Fibroblast of the aortic adventitia (primary cell): ENCODE measurements around the gene PPM1D. TPM values are rescaled to one million over a fixed set of nuclear protein-coding genes. Genes with fewer than 3 reads are reported as not detected.
"Not testable (repeated sequence)": the region's sequence is repeated elsewhere in the genome, so short reads cannot be mapped to it uniquely, and the experiment has no call there.

ENCODE experiments used
- DNase-seq: peaks from one replicate; pipeline ENCODE4 v3.0.0-alpha.2; 2010; ENCODE audit warnings: low read depth
- H3K4me3 ChIP-seq: 2 replicates; pipeline ENCODE4 v1.5.1; 2011; ENCODE audit warnings: low read depth, mild to moderate bottlenecking, control low read depth, low read length, moderate library complexity
- total RNA-seq: library from RNA; depleted of rRNA; stranded (reverse); fragments of >200 nt; gene quantifications from 2 replicates; pipeline ENCODE4 v1.2.3, GENCODE V29; 2012; ENCODE audit warnings: low replicate concordance
- TF ChIP-seq, protein P1 (sequence below): IDR thresholded peaks from 2 replicates; pipeline ENCODE4 v1.5.1; 2011; ENCODE audit warnings: mild to moderate bottlenecking, low read length, control low read depth, inconsistent platforms; ENCODE audit not compliant: insufficient read depth

Gene PPM1D
- total RNA-seq, 1 donor = 8.7 TPM

DNA sequence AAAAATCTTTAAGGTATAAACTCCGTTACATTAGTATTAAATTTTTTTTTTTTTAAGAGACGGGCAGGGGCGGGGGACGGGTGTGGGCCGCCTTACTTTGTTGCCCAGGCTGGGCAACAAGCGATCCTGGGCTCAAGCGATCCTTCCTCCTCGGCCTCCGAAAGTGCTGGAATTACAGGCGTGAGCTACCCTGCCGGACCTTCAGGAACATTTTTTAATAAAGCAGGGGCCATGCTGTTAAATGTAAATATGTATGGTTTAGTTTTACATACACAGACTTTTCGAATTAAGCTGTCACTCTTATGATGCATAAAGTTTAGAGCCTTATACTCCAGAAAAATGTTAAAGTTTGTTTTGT lies 2.4 kb downstream of the PPM1D start:
- H3K4me3 ChIP-seq = peak overlapping the region; percentile 100
- TF ChIP-seq, protein P1, sequence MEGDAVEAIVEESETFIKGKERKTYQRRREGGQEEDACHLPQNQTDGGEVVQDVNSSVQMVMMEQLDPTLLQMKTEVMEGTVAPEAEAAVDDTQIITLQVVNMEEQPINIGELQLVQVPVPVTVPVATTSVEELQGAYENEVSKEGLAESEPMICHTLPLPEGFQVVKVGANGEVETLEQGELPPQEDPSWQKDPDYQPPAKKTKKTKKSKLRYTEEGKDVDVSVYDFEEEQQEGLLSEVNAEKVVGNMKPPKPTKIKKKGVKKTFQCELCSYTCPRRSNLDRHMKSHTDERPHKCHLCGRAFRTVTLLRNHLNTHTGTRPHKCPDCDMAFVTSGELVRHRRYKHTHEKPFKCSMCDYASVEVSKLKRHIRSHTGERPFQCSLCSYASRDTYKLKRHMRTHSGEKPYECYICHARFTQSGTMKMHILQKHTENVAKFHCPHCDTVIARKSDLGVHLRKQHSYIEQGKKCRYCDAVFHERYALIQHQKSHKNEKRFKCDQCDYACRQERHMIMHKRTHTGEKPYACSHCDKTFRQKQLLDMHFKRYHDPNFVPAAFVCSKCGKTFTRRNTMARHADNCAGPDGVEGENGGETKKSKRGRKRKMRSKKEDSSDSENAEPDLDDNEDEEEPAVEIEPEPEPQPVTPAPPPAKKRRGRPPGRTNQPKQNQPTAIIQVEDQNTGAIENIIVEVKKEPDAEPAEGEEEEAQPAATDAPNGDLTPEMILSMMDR = no peak
- no peak for DNase-seq

DNA sequence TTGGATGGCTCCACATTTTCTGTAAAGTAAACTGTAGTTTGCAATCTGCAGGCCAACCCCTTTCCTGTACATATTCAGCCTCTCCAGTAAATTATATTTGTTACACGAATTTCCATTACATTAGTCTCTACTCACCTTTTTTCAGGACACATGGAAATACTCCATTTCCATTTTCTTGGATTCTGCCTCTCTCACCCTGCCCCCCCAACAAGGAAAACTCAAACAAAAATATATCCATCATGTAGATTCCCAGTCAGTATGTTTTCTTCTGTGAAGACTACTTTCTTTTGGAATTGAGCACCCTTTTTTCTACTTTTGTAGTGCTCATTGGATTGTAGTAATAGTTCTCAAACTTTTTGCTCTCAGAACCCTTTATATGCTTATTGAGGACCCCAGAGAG lies 2.9 kb downstream of the PPM1D start:
- H3K4me3 ChIP-seq = peak overlapping the region; percentile 100
- TF ChIP-seq, protein P1 = no peak
- no peak for DNase-seq

DNA sequence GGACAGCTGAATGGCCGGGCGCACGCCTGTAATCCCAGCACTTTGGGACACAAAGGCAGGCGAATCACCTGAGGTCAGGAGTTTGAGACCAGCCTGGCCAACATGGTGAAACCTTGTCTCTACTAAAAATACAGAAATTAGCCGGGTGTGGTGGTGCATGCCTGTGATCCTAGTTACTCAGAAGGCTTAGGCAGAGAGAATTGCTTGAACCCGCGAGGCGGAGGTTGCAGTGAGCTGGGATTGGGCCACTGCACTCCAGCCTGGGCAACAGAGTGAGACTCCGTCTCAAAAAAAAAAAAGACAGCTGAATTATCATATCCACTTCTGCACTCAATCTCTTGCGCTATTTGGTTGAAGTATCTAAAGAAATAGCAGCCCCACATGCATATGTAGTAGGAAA lies 3.5 kb downstream of the PPM1D start:
- DNase-seq = not testable (repeated sequence)
- peak overlapping the region; percentile 44 for H3K4me3 ChIP-seq

DNA sequence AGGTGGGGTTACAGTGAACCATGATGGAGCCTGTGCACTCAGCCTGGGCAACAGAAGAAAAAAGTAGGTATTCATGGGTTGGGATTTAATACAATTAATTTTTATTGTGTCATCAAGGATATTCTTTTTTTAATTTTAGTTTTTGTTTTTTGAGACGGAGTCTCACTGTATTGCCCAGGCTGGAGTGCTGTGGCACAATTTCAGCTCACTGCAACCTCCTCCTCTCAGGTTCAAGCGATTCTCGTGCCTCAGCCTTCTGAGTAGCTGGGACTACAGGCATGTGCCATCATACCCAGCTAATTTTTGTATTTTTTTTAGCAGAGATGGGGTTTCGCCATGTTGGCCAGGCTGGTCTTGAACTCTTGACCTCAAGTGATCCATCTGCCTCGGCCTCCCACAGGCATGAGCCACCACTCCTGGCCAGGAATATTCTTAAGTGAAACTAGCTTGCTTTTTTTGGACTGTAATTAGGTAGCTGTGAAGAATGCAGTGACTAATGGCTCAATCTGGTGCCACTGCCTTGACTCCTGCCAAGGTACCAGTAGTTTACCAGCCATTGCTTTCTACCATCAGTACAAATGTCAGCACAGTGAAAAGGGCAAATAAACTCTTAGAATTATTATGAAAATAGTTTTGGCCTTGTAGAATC lies 4.8 kb downstream of the PPM1D start:
- DNase-seq = peak; percentile 75
- TF ChIP-seq, protein P1 = no peak
- no peak overlapping the region for H3K4me3 ChIP-seq

DNA sequence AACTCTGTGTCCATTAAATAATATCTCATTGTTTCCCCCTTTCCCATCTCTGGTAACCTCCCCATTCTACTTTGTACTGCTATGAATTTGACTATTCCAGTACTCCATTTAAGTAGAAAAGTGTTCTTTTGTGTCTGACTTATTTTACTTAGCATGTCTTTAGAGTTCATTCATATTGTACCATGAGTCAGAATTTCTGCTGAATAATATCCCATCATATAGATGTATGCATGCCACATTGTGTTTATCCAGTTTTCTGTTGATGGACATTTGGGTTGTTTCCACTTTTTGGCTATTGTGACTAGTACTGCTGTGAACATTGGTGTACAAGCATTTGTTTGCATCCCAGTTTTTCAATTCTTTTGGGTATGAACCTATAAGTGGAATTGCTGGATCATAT lies 6.0 kb downstream of the PPM1D start:
- TF ChIP-seq, protein P1 = no peak

DNA sequence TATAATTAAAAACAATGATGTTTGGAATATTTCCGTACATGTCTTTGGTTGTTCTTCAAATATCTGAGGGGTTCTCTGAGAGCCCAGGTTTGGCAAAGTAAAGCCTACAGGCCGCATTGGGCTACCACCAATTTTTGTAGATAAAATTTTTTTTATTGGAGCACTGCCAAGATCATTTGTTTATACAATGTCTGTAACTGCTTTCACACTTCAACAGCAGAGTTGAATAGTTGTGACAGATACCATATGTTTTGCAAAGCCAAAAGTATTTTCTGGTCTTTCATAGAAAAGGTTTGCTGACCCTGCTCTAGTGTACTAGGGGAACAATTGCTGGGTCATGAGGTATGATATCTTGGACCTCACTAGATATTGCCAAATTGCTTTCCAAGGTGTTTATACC lies 10.5 kb downstream of the PPM1D start:
- DNase-seq = peak; percentile 36
- no peak overlapping the region for H3K4me3 ChIP-seq
- TF ChIP-seq, protein P1 = no peak

More for the DNA sequence above, 6.0 kb downstream of the PPM1D start:
- no peak overlapping the region for H3K4me3 ChIP-seq
- no peak for DNase-seq

DNA sequence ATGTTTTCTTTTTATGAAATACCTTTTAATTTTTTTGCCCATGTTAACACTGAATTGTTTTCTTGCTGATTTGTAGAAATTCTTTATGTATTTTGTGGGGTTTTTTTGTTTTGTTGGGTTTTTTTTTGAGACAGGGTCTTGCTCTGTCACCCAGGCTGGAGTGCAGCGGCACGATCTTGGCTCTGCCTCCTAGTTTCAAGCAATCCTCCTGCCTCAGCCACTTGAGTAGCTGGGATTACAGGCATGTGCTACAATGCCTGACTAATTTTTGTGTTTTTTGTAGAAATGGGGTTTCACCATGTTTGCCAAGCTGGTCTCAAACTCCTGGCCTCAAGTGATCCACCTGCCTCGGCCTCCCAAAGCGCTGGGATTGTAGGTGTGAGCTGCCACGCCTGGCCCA lies 11.3 kb downstream of the PPM1D start:
- not testable (repeated sequence) for H3K4me3 ChIP-seq, DNase-seq

DNA sequence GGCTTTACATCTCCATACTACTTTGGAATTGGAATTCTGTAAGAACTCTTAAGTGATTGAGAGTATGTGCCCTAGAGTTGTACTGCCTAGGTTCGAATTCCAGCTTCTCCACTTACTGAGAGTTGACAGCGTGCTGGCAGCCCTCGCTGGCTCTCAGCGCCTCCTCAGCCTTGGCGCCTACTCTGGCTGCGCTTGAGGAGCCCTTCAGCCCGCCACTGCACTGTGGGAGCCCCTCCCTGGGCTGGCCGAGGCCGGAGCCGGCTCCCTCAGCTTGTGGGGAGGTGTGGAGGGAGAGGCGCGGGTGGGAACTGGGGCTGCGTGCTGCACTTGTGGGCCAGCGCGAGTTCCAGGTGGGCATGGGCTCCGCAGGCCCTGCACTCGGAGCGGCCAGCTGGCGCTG lies 13.3 kb downstream of the PPM1D start:
- TF ChIP-seq, protein P1 = no peak
- H3K4me3 ChIP-seq = no peak overlapping the region
- no peak for DNase-seq

DNA sequence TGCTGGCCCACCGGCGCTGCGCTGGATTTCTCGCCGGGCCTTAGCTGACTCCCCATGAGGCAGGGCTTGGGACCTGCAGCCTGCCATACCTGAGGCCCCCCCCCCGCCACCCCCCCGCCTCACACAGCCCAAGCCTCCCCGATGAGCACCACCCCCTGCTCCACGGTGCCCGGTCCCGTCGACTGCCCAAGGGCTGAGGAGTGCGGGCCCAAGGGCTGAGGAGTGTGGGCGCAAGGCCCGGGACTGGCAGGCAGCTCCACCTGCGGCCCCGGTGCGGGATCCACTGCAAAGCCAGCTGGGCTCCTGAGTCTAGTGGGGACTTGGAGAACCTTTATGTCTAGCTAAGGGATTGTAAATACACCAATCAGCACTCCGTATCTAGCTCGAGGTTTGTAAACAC lies 13.8 kb downstream of the PPM1D start:
- not testable (repeated sequence) for H3K4me3 ChIP-seq, DNase-seq

DNA sequence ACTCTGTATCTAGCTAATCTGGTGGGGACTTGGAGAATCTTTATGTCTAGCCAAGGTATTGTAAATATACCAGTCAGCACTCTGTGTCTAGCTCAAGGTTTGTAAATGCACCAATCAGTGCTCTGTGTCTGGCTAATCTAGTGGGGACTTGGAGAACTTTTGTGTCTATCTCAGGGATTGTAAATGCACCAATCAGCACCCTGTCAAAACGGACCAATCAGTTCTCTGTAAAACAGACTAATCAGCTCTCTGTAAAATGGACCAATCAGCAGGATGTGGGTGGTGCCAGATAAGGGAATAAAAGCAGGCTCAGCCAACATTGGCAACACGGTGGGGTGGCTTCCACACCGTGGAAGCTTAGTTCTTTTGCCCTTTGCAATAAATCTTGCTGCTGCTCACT lies 14.3 kb downstream of the PPM1D start:
- not testable (repeated sequence) for DNase-seq

More for the DNA sequence above, 14.3 kb downstream of the PPM1D start:
- H3K4me3 ChIP-seq = not testable (repeated sequence)
